Measurements from ENCODE around the gene NCKAP5.

- TF ChIP-seq MYC (IDR thresholded peaks at IDR 0.05; ENCODE audit: low read depth, low read length) (no peak), CTCF (IDR thresholded peaks at IDR 0.05; ENCODE audit: low read depth, low read length) (no peak), POLR2A (IDR thresholded peaks at IDR 0.05; ENCODE audit: extremely low read depth, insufficient read length) (no peak)
Measured at GRCh38 chr2:132814651-132815050, 753.6 kb downstream of the NCKAP5 start.

All from NB4 (cell line).